Ovary (tissue), 9 donors: ENCODE data around the gene TESMIN. TPM values are rescaled to one million over a fixed set of nuclear protein-coding genes. Genes with fewer than 3 reads are reported as not detected.

Experiments
- DNase-seq, 5 donors: peaks; one replicate each; pipeline ENCODE4 v3.0.0-alpha.2; 2019 to 2020
- H3K27ac ChIP-seq, 2 donors: fragments of 200-600 bp; one replicate each; pipeline versions ENCODE4 v1.5.1 to v1.8.0; 2019 to 2022
- H3K27me3 ChIP-seq: fragments of 200-600 bp; one replicate; pipeline ENCODE4 v1.8.0; 2022
- H3K36me3 ChIP-seq: fragments of 200-600 bp; sonication (generic); one replicate; pipeline ENCODE4 v1.5.1; 2019
- H3K4me1 ChIP-seq: one replicate; pipeline ENCODE4 v1.8.1; 2013; ENCODE audit warnings: mild to moderate bottlenecking, moderate library complexity; ENCODE audit not compliant: insufficient read depth
- H3K4me3 ChIP-seq: fragments of 200-600 bp; sonication (generic); one replicate; pipeline ENCODE4 v1.5.1; 2017
- H3K9me3 ChIP-seq, 2 donors: fragments of 200-600 bp in 1 of 2; sonication (generic) in 1 of 2; one replicate each; pipeline versions ENCODE4 v1.5.1 to v1.8.1; 2013 to 2019; ENCODE audit warnings: mild to moderate bottlenecking in 1 of 2, moderate library complexity in 1 of 2
- CTCF ChIP-seq, 3 donors: fragments of 450-650 bp in 2 of 3; fragments of 200-600 bp in 1 of 3; IDR thresholded peaks; one replicate each; pipeline versions ENCODE4 v1.5.1 to v1.8.0; 2016 to 2022; ENCODE audit warnings: antibody characterized with exemption in 3 of 3, mild to moderate bottlenecking in 1 of 3
- EP300 ChIP-seq: sonication (generic); formaldehyde crosslinking; IDR thresholded peaks from one replicate; pipeline ENCODE4 v1.6.1; 2017; ENCODE audit warnings: antibody characterized with exemption
- POLR2A ChIP-seq: fragments of 450-650 bp; IDR thresholded peaks from one replicate; pipeline ENCODE4 v1.6.1; 2017; ENCODE audit warnings: antibody characterized with exemption, mild to moderate bottlenecking, moderate library complexity
- WGBS, 3 donors: extraction: QIAGEN DNeasy Blood & Tissue Kit in 1 of 3; methylation state at CpG; one replicate each; pipeline versions ENCODE4 v1.1.5 to v1.1.7; 2013 to 2017; 5-methylcytosine and 5-hydroxymethylcytosine counted together
- intact Hi-C, 4 donors: fragments of 100-400 bp; cut with DNase I; formaldehyde crosslinking; loops; one replicate each; pipeline versions ENCODE4 v1.11.0 to v1.15.1; 2022 to 2023
- polyA plus RNA-seq, 2 donors: library from polyadenylated mRNA; stranded (reverse); fragments of 200-250 nt in 1 of 2; fragments of 350-450 nt in 1 of 2; fragmentation: Illumina TruSeq in 1 of 2; extraction: RNeasy Lipid Tissue Mini Kit (QIAGEN cat#74804) in 1 of 2; gene quantifications; one replicate each; pipeline ENCODE4 v1.2.3, GENCODE V29; 2013 to 2014
- total RNA-seq, 7 donors: library from RNA; depleted of rRNA in 2 of 7; stranded (reverse); fragments of >200 nt in 2 of 7; fragmentation: NEBNext Ultra II Directional in 3 of 7; extraction: Animal tissue kit (Norgen Biotek cat#: 25700) in 3 of 7; gene quantifications; one replicate each; pipeline versions ENCODE4 v1.1.0 to v1.2.4, GENCODE V29; 2016 to 2023
- donor health status: DM: no; HTN: no; CAD: no; lungs with moderate emphysema.
- donor health status: DM: no; HTN: no; CAD: no.
- donor health status: Bipolar disorder and iron deficiency.
- donor health status: DM: yes; HTN: yes; CAD: no.
- donor health status: DM: no; HTN: no; CAD: no.
- donor health status: DM: yes; HTN: yes; CAD: no.

TESMIN gene
- total and polyA plus RNA-seq, 9 donors = 1.1 to 4.1 (median 1.7) TPM

- intact Hi-C loops = no loop called here
- no peaks in the 10 kb centered on the region for H3K9me3 ChIP-seq
- 51 to 59% (median 59%) methylated on average over 2 of the region's 2 CpGs for WGBS, 3 donors
Observed at GRCh38 chr11:68748061-68748460, 3.3 kb downstream of the TESMIN start.

GRCh38 chr11:68743539-68743938, 7.8 kb downstream of the TESMIN start:
- H3K27me3 ChIP-seq = no peaks in the 10 kb centered on the region
- TF ChIP-seq POLR2A (no peak), EP300 (no peak)
- intact Hi-C loops = no loop called here
- H3K4me3 ChIP-seq = no peak overlapping the region
- no peaks in the 10 kb centered on the region for H3K36me3 ChIP-seq
- DNase-seq = no peak
- no peaks in the 10 kb centered on the region for H3K9me3 ChIP-seq
- H3K27ac ChIP-seq = no peak overlapping the region
- H3K4me1 ChIP-seq = no peaks in the 10 kb centered on the region
- 92 to 95% (median 93%) methylated on average over 3 of the region's 3 CpGs for WGBS, 3 donors

More at GRCh38 chr11:68748061-68748460, 3.3 kb downstream of the TESMIN start:
- Histone ChIP-seq H3K4me3 (no peak overlapping the region), H3K27ac (no peak overlapping the region), H3K4me1 (no peaks in the 10 kb centered on the region), H3K36me3 (no peaks in the 10 kb centered on the region), H3K27me3 (no peaks in the 10 kb centered on the region)
- no peak for DNase-seq
- no peak for TF ChIP-seq POLR2A
- no peak for TF ChIP-seq CTCF (IDR thresholded peaks at IDR 0.05)
- no peak for TF ChIP-seq EP300

- 85 to 87% (median 87%) methylated on average over 7 of the region's 7 CpGs for WGBS, 3 donors
- TF ChIP-seq EP300 (no peak), POLR2A (no peak), CTCF (IDR thresholded peaks at IDR 0.05) (no peak)
- H3K4me1 ChIP-seq = no peaks in the 10 kb centered on the region
- no peak for DNase-seq
- H3K4me3 ChIP-seq = no peak overlapping the region
- intact Hi-C loops = no loop called here
- no peaks in the 10 kb centered on the region for H3K27me3 ChIP-seq
- no peak overlapping the region for H3K27ac ChIP-seq
- no peaks in the 10 kb centered on the region for H3K36me3 ChIP-seq
- H3K9me3 ChIP-seq = no peaks in the 10 kb centered on the region
Observed at GRCh38 chr11:68741463-68741862, 9.9 kb downstream of the TESMIN start.

- whole genome bisulfite sequencing, 3 donors = 89 to 92% (median 89%) methylated on average over 6 of the region's 6 CpGs
- Histone ChIP-seq H3K4me3 (no peak overlapping the region), H3K9me3 (no peaks in the 10 kb centered on the region), H3K27me3 (no peaks in the 10 kb centered on the region), H3K4me1 (no peaks in the 10 kb centered on the region), H3K27ac (no peak overlapping the region), H3K36me3 (no peaks in the 10 kb centered on the region)
- no peak for DNase-seq
- TF ChIP-seq CTCF (IDR thresholded peaks at IDR 0.05) = no peak
- TF ChIP-seq EP300 = no peak
- TF ChIP-seq POLR2A = no peak
- intact Hi-C loops = no loop called here
Observed at GRCh38 chr11:68735646-68736045, 15.7 kb downstream of the TESMIN start.

- H3K4me1 ChIP-seq = no peaks in the 10 kb centered on the region
- no peaks in the 10 kb centered on the region for H3K36me3 ChIP-seq
- no peak for DNase-seq
- H3K9me3 ChIP-seq = no peaks in the 10 kb centered on the region
- no peak overlapping the region for H3K4me3 ChIP-seq
- intact Hi-C loops = no loop called here
- WGBS, 3 donors = 75 to 81% (median 76%) methylated on average over 6 of the region's 6 CpGs
- no peaks in the 10 kb centered on the region for H3K27me3 ChIP-seq
- no peak overlapping the region for H3K27ac ChIP-seq
- no peak for TF ChIP-seq EP300
- TF ChIP-seq POLR2A = no peak
- no peak for TF ChIP-seq CTCF (IDR thresholded peaks at IDR 0.05)
Observed at GRCh38 chr11:68735125-68735524, 16.2 kb downstream of the TESMIN start.
